Muscle of arm (tissue), 12 donors: Measurements from ENCODE around the gene ADAMTS12. TPM values are rescaled to one million over a fixed set of nuclear protein-coding genes. Genes with fewer than 3 reads are reported as not detected.
A peak's percentile ranks its signal among the peaks of the same experiment; 100 is the strongest.
"Not testable (repeated sequence)": the region's sequence is repeated elsewhere in the genome, so short reads cannot be mapped to it uniquely, and the experiment has no call there.

Source experiments
- DNase-seq: peaks from one replicate; pipeline ENCODE4 v3.0.0-alpha.2; 2013
- polyA plus RNA-seq, 12 donors: library from polyadenylated mRNA; unstranded; fragments of 120-200 nt; gene quantifications; one replicate each; pipeline ENCODE4 v1.2.1, GENCODE V29; 2013; ENCODE audit not compliant: insufficient read length in 12 of 12

Gene ADAMTS12
- polyA plus RNA-seq, 12 donors: 18.2 to 33.9 (median 23.0) TPM; not detected in 1

- no peak for DNase-seq
Measured at GRCh38 chr5:33592245-33592644, 299.5 kb downstream of the ADAMTS12 start.

GRCh38 chr5:33588654-33589372 lies 303.0 kb downstream of the ADAMTS12 start:
- DNase-seq: no peak

- DNase-seq: no peak
Measured at GRCh38 chr5:33583332-33583731, 308.5 kb downstream of the ADAMTS12 start.

- DNase-seq: no peak
Measured at GRCh38 chr5:33582417-33582816, 309.4 kb downstream of the ADAMTS12 start.

GRCh38 chr5:33579789-33580188 lies 312.0 kb downstream of the ADAMTS12 start:
- DNase-seq: no peak

GRCh38 chr5:33579152-33579551 lies 312.6 kb downstream of the ADAMTS12 start:
- DNase-seq: no peak

GRCh38 chr5:33576726-33577590 lies 314.8 kb downstream of the ADAMTS12 start:
- DNase-seq: no peak

GRCh38 chr5:33565324-33565723 lies 326.5 kb downstream of the ADAMTS12 start:
- peak; percentile 68 for DNase-seq

GRCh38 chr5:33563983-33564908 lies 327.5 kb downstream of the ADAMTS12 start:
- DNase-seq: no peak

GRCh38 chr5:33563530-33563929 lies 328.3 kb downstream of the ADAMTS12 start:
- no peak for DNase-seq

GRCh38 chr5:33558489-33558888 lies 333.3 kb downstream of the ADAMTS12 start:
- DNase-seq: peak; percentile 54

- DNase-seq: no peak
Measured at GRCh38 chr5:33557605-33558004, 334.2 kb downstream of the ADAMTS12 start.

- peak; percentile 15 for DNase-seq
Measured at GRCh38 chr5:33556330-33557328, 335.2 kb downstream of the ADAMTS12 start.

GRCh38 chr5:33549982-33550567 lies 341.7 kb downstream of the ADAMTS12 start:
- no peak for DNase-seq

GRCh38 chr5:33539790-33540189 lies 352.0 kb downstream of the ADAMTS12 start:
- not testable (repeated sequence) for DNase-seq

GRCh38 chr5:33539212-33539611 lies 352.6 kb downstream of the ADAMTS12 start:
- no peak for DNase-seq

GRCh38 chr5:33538201-33538600 lies 353.6 kb downstream of the ADAMTS12 start:
- DNase-seq: no peak

GRCh38 chr5:33537240-33537639 lies 354.6 kb downstream of the ADAMTS12 start:
- no peak for DNase-seq

- no peak for DNase-seq
Measured at GRCh38 chr5:33536802-33537201, 355.0 kb downstream of the ADAMTS12 start.

GRCh38 chr5:33531824-33532223 lies 360.0 kb downstream of the ADAMTS12 start:
- DNase-seq: no peak

- no peak for DNase-seq
Measured at GRCh38 chr5:33531037-33531298, 360.8 kb downstream of the ADAMTS12 start.
